GM18868 (cell line): Measurements from ENCODE around the gene PTPRD.
A peak's percentile ranks its signal among the peaks of the same experiment; 100 is the strongest.

Experiments
- ATAC-seq: cut with Tn5 transposase; IDR thresholded peaks from one replicate; pipeline ENCODE4 v1.9.1; 2021; ENCODE audit warnings: mild to moderate bottlenecking, moderate library complexity; ENCODE audit not compliant: unreplicated experiment

Gene PTPRD

DNA sequence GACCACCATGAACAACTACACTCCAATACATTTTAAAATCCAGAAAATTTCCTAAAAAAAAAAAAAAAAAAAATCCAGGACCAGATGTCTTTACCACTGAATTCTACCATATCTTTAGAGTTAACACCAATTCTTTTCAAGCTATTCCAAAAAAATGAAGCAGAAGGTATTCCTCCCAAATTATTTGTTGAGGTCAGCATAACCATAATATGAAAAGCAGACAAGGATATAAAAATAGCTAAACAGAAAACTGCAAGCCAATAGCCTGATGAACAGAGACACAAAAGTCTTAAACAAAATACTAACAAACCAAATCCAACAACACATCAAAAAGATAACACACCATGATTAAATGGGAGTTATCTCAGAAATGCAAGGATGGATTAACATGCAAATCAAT, 695.4 kb downstream of the PTPRD start:
- ATAC-seq = no peak

DNA sequence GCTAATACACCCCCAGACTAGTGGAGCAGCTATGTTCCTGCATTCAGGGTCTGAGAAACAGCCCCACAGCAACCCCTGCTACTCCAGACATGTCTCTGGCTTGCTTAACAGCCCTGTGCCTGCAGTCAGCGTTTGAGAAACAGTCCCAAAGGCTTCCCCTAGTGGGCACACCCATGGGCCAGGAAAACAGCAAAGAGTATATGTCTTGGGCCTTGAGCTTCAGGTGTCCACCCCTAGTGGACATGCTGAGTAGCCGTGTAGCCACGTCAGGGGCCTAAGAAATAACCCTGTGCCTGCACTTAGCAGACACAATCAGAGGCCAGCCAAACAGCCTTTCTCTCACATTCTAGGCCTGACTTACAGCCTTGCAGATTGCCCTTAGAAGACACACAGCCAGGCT, 698.6 kb downstream of the PTPRD start:
- no peak for ATAC-seq

DNA sequence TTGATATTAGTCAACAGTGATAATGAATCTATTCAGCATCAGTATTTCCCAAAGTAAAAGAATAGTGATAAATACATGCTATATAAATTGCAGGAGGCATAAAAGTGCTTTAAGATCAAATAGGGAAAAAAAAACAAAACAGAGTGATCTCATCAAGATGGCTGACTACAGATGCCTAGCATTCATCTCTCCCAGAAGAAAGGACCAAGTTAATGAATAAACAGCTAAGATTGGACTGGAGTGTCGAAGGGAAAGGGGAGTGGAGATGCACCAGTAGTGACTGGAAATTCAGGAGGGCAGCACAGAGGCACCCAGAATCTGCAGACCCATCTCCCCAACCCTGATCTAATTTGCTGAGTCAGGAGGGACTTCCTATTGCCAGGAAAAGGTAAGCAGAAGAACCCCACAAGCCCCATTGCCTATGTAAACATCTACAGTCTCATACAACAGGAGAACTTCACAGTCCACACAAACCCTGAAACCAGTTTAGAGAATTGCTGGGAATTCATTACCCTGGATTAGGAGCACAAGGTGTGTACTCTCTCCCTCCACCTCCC, 699.4 kb downstream of the PTPRD start:
- ATAC-seq = no peak

DNA sequence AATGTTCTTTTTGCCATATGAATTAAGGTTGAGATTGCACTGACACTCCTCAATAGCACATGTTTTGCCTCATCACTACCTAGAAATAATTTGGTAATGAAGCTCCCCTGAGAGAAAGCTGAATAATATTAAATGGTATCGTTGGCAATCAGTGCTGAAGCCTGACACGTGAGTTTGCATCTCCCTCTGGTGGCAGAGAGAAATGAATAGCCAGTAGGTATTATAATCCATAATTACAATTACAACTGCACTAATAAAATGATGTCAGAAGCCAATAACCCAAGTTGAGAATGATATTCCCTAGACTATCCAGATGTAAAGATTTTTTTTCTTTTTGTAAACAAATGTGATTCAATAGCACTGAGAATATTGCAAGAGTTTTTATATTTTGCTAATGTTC, 700.3 kb downstream of the PTPRD start:
- ATAC-seq = peak; percentile 64

DNA sequence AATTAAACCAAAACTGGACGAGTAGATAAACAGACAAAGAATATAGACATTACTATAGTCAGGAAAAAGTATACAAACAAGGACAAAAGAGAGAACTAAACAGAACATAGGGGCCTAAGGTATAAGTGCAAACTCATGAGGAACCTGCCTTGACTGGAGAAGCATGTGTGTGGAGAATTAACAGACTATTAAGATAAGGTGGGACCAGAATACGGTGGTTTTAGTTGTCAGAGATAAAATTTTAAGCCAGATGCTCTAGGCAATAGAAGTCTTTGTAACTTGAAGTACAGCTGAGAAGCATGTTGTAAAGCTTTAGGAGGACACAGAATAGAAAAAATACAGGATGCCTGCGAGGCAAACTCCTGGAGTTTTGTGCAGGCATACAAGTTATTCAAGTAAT, 707.1 kb downstream of the PTPRD start:
- ATAC-seq = no peak

DNA sequence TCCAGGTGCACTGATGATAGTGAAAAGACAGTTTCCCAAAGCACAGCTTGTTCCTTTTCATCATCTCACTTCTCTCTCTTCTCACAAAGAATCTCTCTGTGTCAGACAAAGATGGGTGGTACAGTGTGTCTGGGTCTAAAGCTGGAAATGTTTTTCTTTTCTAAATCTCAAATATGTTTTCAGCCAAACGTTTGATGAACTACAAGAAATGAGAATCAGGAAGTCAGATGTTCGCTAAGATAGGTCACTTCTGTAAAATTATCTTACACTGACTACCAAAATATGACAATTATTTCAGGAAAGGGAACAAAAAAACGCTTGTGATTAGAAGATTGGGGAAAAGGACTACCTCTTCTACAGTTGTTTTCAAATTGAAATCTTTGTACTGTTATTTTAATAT, 708.8 kb downstream of the PTPRD start:
- ATAC-seq = no peak

DNA sequence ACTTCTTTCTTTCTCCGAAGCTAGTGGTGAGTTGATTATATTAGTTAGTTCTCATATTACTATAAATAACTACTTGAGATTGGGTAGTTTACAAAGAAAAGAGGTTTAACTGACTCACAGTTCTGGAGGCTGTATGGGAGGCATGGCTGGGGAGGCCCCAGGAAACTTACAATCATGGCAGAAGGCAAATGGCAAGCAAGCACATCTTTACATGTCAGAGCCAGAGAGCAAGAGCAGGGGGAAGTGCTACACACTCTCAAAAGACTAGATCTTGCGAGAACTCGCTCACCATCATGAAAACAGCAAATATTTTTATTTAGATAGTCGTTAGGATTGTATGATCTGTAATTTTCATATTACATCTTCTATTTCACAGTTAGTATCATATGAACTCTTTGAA, 711.2 kb downstream of the PTPRD start:
- ATAC-seq = peak; percentile 52

DNA sequence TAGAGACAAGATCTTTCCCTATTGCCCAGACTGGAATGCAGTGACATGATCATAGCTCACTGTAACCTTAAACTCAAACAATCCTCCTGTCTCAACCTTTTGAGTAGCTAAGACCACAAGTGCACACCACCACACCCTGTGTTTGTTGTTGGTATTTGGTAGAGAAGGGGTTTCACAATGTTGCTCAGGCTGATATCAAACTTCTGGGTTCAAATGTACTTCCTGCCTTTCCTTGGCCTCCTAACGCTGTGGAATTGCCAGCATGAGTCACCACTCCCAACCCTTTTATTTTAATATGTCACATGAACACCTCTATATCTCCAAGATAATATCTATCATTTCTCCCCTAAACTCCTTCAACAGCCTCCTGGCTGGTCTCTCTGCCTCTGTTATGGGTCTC, 719.0 kb downstream of the PTPRD start:
- ATAC-seq = no peak

DNA sequence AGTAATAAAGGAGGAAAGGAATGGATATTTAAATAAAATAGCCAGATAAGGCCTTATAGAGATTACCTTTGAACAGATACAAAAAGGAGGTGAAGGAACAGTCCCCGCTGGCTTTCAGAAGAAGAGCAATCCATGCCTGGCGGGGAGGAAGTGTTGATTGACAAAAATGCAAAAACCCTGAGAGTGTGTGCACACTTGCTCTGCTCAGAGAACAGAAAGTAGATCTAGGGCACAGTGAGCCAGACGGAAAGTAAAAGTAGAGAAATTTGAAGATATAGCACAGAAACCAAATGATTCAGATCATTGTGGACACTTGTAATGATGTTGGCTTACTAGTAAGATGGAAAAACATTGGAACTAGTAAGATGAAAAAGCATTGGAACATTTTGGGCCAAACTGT, 720.6 kb downstream of the PTPRD start:
- ATAC-seq = no peak

DNA sequence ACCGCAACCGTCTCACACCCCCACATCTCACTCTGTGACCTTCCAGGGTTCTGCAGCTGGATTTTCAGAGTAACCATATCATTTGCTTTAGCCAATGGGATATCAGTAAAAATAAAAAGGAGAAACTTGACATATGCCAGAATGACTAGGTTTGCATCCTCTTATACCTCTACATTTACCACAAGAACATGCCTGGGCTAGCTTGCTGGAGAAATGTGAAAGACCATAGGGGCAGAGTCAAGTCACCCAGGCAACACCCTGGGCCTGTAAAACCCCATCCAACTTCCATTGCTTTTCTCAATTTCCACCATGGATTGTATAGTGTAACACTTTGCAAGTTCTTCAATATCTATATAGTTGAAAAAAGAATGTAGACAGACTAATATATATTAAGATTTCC, 731.1 kb downstream of the PTPRD start:
- ATAC-seq = no peak

DNA sequence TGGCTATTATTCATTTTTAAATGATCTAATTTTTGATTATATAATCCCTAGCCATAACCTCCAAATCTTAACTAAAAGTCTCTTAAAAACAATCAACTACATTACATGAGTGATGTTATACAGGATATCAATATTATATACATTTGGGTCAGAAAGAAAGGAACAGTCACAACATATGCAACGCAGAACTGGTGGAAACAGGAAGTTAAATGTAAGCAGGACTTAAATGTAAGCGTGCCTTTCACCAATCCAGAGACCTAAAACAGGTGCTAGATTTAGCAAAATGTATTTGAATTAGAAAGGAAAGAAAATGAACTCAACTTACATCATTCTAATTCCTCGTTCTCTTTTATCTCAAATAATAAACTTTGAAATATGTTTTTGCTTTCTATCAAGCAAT, 738.5 kb downstream of the PTPRD start:
- ATAC-seq = no peak

DNA sequence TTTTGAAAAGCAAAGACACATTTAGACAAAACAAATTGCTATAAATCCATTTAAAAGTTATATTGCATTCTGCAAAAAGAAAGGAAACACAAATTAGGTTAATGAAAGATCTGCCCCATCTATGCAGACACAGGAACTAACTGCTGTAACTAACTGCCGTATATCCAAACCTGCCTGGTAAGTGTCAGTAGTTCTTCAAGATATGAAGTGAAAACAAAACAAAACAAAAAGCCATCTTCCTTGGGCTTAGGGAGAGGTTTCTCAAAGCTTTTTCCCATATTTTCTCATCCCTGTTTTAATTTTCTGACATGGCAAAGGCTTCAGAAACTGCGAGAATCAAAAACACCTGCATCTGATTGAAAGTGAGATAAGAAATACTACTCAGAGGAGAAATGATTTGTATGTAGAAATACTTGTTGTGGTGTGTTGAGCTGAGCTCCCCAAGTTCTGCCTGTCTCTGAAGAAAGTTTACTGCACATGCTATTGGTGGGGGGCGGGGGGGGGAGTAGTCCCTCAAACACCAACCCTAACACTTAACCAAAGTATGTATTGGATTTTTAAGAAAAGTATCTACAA, 750.5 kb downstream of the PTPRD start:
- ATAC-seq = no peak

DNA sequence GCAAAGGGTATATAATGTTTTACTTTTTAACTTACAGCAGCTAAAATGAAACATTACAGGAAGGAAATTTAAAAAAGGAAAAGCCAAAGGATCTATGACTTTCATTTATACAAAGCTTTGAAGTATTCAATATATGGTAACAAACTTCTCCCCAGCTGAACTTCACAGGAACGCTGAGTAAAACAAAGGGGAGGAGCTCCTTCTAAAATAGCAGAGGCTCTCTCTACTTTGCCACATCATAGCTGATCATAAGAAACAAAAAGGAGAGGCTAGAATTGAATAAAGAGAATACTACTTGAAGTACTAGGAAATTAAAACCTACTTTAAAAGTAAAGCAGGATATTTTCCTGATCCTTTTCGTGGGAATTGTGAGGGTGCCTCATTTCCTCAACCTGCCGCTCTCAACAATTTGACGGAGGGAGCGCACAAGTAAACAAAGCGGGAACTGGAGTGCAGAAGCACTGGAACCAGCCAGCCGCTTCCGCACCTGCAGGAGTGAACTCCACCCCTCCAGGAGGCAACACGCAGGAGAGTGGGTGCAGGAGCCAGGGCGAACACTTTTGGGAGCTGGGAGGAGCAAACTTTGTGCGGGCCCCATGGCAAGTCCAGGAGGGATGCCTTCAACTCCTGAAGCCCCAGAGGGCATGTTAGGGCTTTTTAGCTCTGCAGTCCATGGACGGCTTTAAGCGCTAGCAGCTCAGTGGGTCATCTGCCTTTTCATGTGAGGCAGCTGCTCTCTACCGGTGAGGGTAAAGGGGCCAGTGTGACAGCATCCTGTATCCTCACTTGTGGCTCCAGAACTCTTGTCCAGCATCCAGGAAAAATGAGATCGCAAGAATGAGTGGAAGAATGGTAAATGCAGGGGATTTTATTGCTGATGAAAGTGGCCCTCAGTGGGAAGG, 757.4 kb downstream of the PTPRD start:
- no peak for ATAC-seq

DNA sequence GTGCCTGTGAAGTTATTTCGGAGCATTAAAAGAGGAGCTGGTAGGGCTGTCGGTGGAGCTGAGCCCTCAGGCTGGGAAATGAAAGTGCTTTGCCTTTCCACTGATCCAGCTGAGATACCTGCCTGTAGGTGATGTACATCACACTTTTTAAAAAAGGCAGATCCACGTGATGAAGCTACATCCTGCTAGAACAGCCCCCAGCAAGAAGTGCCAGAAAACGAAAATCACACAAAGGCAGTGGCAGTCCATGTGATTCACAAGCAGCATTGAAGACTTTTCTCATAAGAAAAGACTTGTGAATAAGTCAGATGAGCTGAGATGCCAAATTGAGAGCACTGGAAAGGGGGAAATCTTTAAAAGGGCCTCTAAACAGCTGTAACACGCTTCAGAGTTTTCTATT, 765.1 kb downstream of the PTPRD start:
- peak; percentile 39 for ATAC-seq

DNA sequence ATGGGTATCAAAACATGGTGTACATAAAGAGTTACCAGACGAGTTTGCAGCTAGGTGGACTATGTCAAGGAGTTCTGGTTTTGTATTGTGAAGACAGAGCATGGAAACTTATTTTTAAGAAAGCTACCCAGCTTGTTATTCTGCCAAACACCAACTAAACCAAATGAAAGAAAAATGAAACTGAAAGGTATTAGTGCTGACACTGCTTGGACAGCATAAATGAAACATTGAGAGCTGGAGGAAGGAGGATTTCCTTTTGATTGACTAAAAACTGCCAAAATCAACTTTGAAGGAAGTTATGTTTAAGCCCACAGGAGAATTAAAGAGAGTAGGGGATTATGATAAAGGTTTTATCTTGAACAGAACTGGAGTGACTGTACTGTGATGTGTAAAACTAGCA, 766.2 kb downstream of the PTPRD start:
- peak; percentile 80 for ATAC-seq

DNA sequence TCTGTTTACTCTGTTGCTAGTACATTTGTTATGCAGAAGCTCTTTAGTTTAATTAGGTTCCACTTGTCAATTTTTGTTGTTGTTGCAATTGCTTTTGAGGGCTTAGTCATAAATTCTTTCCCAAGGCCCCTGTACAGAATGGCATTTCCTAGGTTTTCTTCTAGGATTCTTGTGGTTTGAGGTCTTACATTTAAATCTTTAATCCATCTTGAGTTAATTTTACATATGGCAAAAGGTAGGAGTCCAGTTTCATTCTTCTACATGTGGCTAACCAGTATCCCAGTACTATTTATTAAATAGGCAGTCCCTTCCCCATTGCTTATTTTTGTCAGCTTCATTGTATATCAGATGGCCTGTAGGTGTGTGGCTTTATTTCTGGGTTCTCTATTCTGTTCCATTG, 792.4 kb downstream of the PTPRD start:
- ATAC-seq = no peak

DNA sequence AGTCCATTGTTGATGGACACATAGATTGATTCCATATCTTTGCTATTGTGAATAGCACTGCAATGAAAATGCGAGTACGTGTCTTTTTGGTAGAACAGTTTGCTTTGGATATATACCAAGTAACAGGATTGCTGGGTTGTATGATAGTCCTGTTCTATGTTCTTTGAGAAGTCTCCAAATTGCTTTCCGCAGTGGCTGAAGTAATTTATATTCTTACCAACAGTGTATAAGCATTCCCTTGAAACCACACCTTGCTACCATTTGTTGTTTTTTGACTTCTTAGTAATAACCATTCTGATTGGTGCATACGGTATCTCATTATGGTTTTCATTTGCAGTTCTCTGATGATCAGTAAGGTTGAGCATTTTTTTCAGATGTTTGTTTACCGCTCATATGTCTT, 792.9 kb downstream of the PTPRD start:
- ATAC-seq = no peak

DNA sequence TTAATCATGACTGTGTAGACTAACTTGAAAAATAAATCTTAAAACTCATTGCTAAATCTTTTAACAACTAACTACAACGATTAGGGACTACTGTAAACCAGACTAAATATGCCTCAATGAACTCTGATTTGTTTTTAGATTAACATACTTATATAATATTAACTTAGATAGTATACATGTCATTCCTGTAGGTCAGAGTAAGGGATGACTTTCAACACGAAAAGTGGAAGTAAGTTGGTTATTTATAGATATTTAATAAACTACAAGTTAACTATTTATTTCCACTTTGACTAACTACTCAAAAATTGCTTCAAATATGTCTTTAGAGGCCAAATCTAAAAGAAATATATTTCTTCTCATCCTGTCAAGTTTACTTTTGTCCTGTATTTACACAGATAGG, 795.6 kb downstream of the PTPRD start:
- ATAC-seq = no peak

DNA sequence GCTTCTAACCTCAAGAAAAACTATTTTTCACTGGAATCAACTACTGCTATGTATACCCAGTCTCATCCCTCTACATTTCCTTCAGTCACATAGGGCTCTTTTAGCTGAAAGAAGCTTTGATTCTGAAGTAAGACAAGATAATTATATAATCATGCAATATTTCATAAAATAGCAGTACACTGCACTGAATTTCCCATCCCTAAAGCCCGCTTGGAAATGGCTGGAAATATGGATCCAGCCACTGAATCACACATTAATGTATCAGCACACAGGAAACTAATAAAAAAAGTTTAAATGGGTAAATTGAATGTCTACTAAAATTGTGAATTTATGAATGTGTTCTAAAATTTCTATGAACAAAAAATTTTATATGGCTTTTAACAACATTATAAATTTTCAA, 808.7 kb downstream of the PTPRD start:
- ATAC-seq = no peak

DNA sequence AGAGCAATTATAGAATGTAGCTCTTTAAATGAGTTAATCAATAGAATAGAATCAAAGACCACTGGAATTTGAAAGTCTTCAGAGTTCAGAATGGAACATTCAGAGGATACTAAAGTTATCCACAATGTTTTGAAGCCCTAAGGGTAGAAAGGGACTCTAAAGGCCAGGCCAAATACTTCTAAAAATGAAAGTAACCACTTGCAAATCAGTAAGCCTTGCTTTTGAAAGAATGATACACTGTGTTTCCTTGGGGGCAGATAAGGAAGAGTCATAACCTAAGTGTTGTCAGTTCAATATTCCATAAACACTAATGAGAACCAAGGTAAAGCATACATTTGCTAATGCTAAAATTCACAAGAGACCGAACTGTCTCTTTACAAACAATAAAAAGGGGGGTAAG, 813.5 kb downstream of the PTPRD start:
- ATAC-seq = no peak

DNA sequence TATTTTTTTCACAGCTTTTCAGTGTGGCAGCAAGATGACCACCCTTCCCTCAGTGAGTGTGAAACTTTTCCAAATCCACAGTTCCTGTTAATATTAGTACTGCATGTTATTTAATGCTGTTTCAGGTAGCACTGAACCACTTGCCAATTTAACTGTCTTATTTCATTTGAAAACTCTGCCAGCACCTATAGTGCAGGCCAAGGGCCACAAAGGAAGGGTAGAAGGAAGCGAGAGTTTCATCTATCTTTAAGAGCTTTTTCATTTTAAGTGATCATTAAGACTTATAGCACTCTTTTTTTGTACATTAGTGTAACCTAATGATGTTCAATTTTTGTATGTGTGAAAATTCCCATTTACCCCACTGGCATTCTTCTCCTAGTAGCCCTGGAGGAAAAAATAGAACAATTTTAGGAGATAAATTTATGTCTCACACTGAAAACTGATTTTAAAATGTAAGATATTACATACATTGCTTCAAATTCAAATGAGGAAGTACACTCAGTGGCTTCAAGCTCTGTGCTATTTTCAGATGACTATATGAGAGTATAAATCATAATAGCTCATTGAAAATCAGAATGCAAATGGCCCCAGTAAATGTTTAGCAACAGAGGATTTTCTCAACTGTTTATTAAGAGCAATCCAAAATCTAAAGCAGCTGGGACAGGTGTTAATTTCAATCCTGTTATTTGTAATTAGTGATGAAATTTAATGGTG, 820.5 kb downstream of the PTPRD start:
- peak; percentile 43 for ATAC-seq

DNA sequence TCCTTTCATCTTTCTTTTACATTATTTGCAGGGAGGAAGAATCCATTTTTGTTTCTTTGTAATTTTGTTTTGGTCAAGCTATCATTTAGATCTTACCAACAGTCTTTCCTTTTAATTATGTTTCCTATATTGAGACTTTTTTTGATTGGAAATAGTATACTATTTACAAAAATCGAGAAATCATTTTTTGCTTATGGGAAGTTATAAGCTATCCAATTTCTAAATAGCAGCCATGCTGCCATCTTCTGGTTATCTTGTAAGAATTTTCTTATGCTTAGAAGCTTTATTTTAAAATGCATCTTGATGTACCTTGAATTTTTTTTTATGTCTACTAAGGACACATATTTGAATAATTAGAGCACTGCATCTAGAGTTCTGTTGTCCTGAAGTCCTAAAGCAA, 821.2 kb downstream of the PTPRD start:
- ATAC-seq = no peak
